Caco-2 (cell line): ENCODE measurements around the gene FAM98B. TPM values are rescaled to one million over a fixed set of nuclear protein-coding genes. Genes with fewer than 3 reads are reported as not detected.

Source experiments
- BruUV-seq: library from RNA; stranded (reverse); fragments of 400-500 nt; replicated peaks from 2 replicates; lab custom pipeline; 2021; lab: Mats Ljungman, UMichigan
- CTCF ChIA-PET: fragments of 300-600 bp; sonication (Branson Sonifier 250); formaldehyde crosslinking; loops from one replicate; lab custom pipeline; 2022; ENCODE audit warnings: antibody characterized with exemption; lab: Charles Lee
- POLR2A ChIA-PET: fragments of 300-600 bp; sonication (Branson Sonifier 250); formaldehyde crosslinking; loops from one replicate; lab custom pipeline; 2022; ENCODE audit warnings: antibody characterized with exemption; lab: Charles Lee
- DNase-seq, 2 experiments: peaks; one replicate each; pipeline versions ENCODE4 v3.0.0 to v3.0.0-alpha.2; 2020 to 2022
- H3K27me3 ChIP-seq: replicated peaks from 2 replicates; pipeline ENCODE4 v1.6.0; 2011; ENCODE audit warnings: low read length; ENCODE audit not compliant: control insufficient read depth, insufficient read depth
- H3K36me3 ChIP-seq: 2 replicates; pipeline ENCODE4 v1.5.1; 2011; ENCODE audit warnings: low read length; ENCODE audit not compliant: control insufficient read depth, insufficient read depth
- H3K4me1 ChIP-seq: fragments of 250-450 bp; sonication (Bioruptor Pico); 2 replicates; pipeline ENCODE4 v1.5.1; 2020; ENCODE audit warnings: mild to moderate bottlenecking
- H3K4me3 ChIP-seq: 2 replicates; pipeline ENCODE4 v1.5.1; 2011; ENCODE audit warnings: low read depth, mild to moderate bottlenecking, control low read depth, low read length
- H3K9me3 ChIP-seq: fragments of 250-450 bp; sonication (Bioruptor Pico); 2 replicates; pipeline ENCODE4 v1.5.1; 2020; ENCODE audit warnings: mild to moderate bottlenecking, moderate library complexity
- H3K27ac Mint-ChIP-seq: one replicate; pipeline ENCODE4 v1.8.0; 2022; ENCODE audit warnings: mixed read lengths; ENCODE audit not compliant: unreplicated experiment
- H3K27me3 Mint-ChIP-seq: one replicate; pipeline ENCODE4 v1.8.0; 2022; ENCODE audit warnings: mixed read lengths; ENCODE audit not compliant: insufficient read depth, unreplicated experiment
- H3K36me3 Mint-ChIP-seq: one replicate; pipeline ENCODE4 v1.8.0; 2022; ENCODE audit warnings: mild to moderate bottlenecking, mixed read lengths; ENCODE audit not compliant: insufficient read depth, unreplicated experiment
- H3K4me1 Mint-ChIP-seq: one replicate; pipeline ENCODE4 v1.8.0; 2022; ENCODE audit warnings: low read depth, mixed read lengths; ENCODE audit not compliant: unreplicated experiment
- H3K4me3 Mint-ChIP-seq: one replicate; pipeline ENCODE4 v1.8.0; 2022; ENCODE audit warnings: mild to moderate bottlenecking, moderate library complexity, mixed read lengths; ENCODE audit not compliant: unreplicated experiment
- H3K9me3 Mint-ChIP-seq: one replicate; pipeline ENCODE4 v1.8.0; 2022; ENCODE audit warnings: mixed read lengths; ENCODE audit not compliant: unreplicated experiment
- intact Hi-C: fragments of 100-400 bp; cut with micrococcal nuclease; formaldehyde crosslinking; loops from one replicate; pipeline ENCODE4 v1.10.0; 2022; ENCODE audit not compliant: unreplicated experiment
- total RNA-seq: library from RNA; stranded (reverse); gene quantifications from 2 replicates; pipeline ENCODE4 v1.2.3, GENCODE V29; 2022
- TF ChIP-seq, protein P1 (sequence below), 2 experiments: fragments of 200-600 bp in 1 of 2; IDR thresholded peaks; 1 replicate in 1 of 2; 2 replicates in 1 of 2; pipeline versions ENCODE4 v1.5.1 to v1.8.0; 2011 to 2022; ENCODE audit warnings: antibody characterized with exemption in 1 of 2, control low read depth in 1 of 2, inconsistent platforms in 1 of 2, low read depth in 1 of 2, low read length in 1 of 2, mild to moderate bottlenecking in 1 of 2, moderate library complexity in 1 of 2; ENCODE audit not compliant: insufficient read depth in 1 of 2, severe bottlenecking in 1 of 2, unreplicated experiment in 1 of 2

FAM98B gene
- total RNA-seq, 1 experiment from 2014 or later, result 47.2 TPM

DNA sequence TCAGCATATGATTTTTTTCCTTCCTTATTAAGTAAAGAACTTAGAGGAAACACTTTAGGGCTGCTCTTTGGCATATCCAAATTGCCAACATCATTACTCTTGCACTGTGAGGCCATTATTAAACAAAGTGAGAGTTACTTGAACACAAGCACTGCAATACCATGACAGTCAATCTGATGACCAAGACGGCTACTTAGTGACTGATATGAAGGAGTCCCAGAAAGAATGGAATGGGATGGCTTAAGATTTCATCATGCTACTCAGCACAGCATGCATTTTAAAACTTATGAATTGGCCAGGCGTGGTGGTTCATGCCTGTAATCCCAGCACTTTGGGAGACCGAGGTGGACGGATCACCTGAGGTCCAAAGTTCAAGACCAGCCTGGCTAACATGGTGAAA, 55.2 kb downstream of the FAM98B start:
- no TSS peak for BruUV-seq
- CTCF ChIA-PET, result no interaction called here

DNA sequence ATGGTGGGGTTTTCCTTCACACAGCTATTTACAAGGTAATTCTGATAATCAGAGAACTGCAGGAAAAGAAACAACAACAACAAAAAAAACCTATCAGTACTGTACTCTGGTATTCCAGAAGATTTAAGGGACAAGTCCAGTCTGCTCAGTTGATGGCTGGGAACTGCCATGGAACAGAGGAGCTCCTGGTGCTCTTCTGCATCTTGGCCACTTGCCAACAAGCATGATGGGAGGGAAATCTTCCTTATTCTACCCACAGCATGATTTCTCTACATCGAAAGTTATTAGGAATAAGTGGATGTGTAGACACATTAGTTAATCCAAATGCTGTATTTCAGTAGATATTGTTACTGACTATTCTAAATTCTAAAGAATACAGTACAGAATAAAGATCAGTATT, 59.0 kb downstream of the FAM98B start:
- Mint-ChIP-seq H3K27ac (no peak overlapping the region), H3K4me1 (no peaks in the 10 kb centered on the region), H3K4me3 (no peak overlapping the region), H3K36me3 (no peaks in the 10 kb centered on the region), H3K9me3 (no peaks in the 10 kb centered on the region), H3K27me3 (no peaks in the 10 kb centered on the region)
- H3K36me3 ChIP-seq, result no peaks in the 10 kb centered on the region
- POLR2A ChIA-PET, result no interaction called here
- intact Hi-C loops, result no loop called here
- H3K9me3 ChIP-seq, result no peaks in the 10 kb centered on the region
- TF ChIP-seq, protein P1, sequence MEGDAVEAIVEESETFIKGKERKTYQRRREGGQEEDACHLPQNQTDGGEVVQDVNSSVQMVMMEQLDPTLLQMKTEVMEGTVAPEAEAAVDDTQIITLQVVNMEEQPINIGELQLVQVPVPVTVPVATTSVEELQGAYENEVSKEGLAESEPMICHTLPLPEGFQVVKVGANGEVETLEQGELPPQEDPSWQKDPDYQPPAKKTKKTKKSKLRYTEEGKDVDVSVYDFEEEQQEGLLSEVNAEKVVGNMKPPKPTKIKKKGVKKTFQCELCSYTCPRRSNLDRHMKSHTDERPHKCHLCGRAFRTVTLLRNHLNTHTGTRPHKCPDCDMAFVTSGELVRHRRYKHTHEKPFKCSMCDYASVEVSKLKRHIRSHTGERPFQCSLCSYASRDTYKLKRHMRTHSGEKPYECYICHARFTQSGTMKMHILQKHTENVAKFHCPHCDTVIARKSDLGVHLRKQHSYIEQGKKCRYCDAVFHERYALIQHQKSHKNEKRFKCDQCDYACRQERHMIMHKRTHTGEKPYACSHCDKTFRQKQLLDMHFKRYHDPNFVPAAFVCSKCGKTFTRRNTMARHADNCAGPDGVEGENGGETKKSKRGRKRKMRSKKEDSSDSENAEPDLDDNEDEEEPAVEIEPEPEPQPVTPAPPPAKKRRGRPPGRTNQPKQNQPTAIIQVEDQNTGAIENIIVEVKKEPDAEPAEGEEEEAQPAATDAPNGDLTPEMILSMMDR (IDR thresholded peaks at IDR 0.05; ENCODE audit: insufficient read depth in 1 of 2, low read depth in 1 of 2, low read length in 1 of 2, severe bottlenecking in 1 of 2, unreplicated experiment in 1 of 2), result no peak
- H3K4me3 ChIP-seq, result no peak overlapping the region
- BruUV-seq, result no TSS peak
- DNase-seq, result no peak
- H3K27me3 ChIP-seq, result no peaks in the 10 kb centered on the region
- no peaks in the 10 kb centered on the region for H3K4me1 ChIP-seq
- CTCF ChIA-PET, result no interaction called here

More for the DNA sequence above, 55.2 kb downstream of the FAM98B start:
- no peaks in the 10 kb centered on the region for H3K9me3 ChIP-seq
- POLR2A ChIA-PET, result no interaction called here
- intact Hi-C loops, result no loop called here
- no peak overlapping the region for H3K4me3 Mint-ChIP-seq
- no peaks in the 10 kb centered on the region for H3K27me3 ChIP-seq
- H3K27ac Mint-ChIP-seq, result no peak overlapping the region
- no peaks in the 10 kb centered on the region for H3K4me1 Mint-ChIP-seq
- H3K4me1 ChIP-seq, result no peaks in the 10 kb centered on the region
- H3K36me3 ChIP-seq, result no peaks in the 10 kb centered on the region
- TF ChIP-seq, protein P1 (IDR thresholded peaks at IDR 0.05; ENCODE audit: insufficient read depth in 1 of 2, low read depth in 1 of 2, low read length in 1 of 2, severe bottlenecking in 1 of 2, unreplicated experiment in 1 of 2), result no peak
- no peaks in the 10 kb centered on the region for H3K9me3 Mint-ChIP-seq
- DNase-seq, result no peak
- no peak overlapping the region for H3K4me3 ChIP-seq
- no peaks in the 10 kb centered on the region for H3K27me3 Mint-ChIP-seq
- H3K36me3 Mint-ChIP-seq, result peaks cover 8% of the 10 kb centered on the region

DNA sequence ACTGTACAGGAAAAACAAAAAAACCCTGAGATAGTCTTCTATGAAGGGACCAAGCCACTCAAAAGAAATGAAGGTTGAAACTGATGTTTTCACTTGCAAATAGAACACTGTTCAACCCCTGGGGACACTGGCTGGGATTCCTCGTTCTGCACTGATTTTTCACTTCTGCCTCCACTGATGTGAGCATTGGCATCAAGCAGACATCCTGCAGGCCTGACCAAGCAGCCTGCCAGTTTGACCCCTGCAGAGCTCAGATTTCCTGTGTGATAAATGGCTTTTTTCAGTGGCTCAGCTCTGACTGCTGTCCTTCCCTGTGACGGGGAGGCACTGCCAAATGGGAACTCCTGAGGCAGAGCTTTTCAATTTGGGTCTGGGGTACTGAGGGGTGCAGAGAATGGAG, 60.7 kb downstream of the FAM98B start:
- Mint-ChIP-seq H3K27ac (no peak overlapping the region), H3K27me3 (no peaks in the 10 kb centered on the region), H3K4me1 (no peaks in the 10 kb centered on the region), H3K4me3 (no peak overlapping the region), H3K9me3 (no peaks in the 10 kb centered on the region), H3K36me3 (no peaks in the 10 kb centered on the region)
- DNase-seq, result no peak
- BruUV-seq, result no TSS peak
- POLR2A ChIA-PET, result no interaction called here
- intact Hi-C loops, result no loop called here
- Histone ChIP-seq H3K4me1 (no peaks in the 10 kb centered on the region), H3K36me3 (no peaks in the 10 kb centered on the region), H3K4me3 (no peak overlapping the region), H3K9me3 (no peaks in the 10 kb centered on the region), H3K27me3 (no peaks in the 10 kb centered on the region)
- TF ChIP-seq, protein P1 (IDR thresholded peaks at IDR 0.05; ENCODE audit: insufficient read depth in 1 of 2, low read depth in 1 of 2, low read length in 1 of 2, severe bottlenecking in 1 of 2, unreplicated experiment in 1 of 2), result no peak
- CTCF ChIA-PET, result no interaction called here
